ENCODE measurements around the gene CCL25.
A peak's percentile ranks its signal among the peaks of the same experiment; 100 is the strongest.
"Not testable (repeated sequence)": the region's sequence is repeated elsewhere in the genome, so short reads cannot be mapped to it uniquely, and the experiment has no call there.

The CCL25 gene

GRCh38 chr19:8089664-8090601, 37.4 kb downstream of the CCL25 start:
- Mint-ChIP-seq H3K27me3 (no peaks in the 10 kb centered on the region), H3K27ac (peak overlapping the region in 1 of 2 donors; percentile 68), H3K4me3 (no peak overlapping the region), H3K4me1 (no peaks in the 10 kb centered on the region), H3K9me3 (peaks cover 9 to 16% of the 10 kb centered on the region in 2 donors)
- DNase-seq (no peak), ATAC-seq (no peak)

GRCh38 chr19:8090950-8091349, 38.4 kb downstream of the CCL25 start:
- Mint-ChIP-seq H3K27me3 (no peaks in the 10 kb centered on the region), H3K4me3 (no peak overlapping the region), H3K4me1 (no peaks in the 10 kb centered on the region), H3K9me3 (peaks cover 9 to 17% of the 10 kb centered on the region in 2 donors), H3K27ac (no peak overlapping the region)
- no peak for ATAC-seq
- DNase-seq = no peak

- no peak overlapping the region for H3K4me3 Mint-ChIP-seq
- H3K27ac Mint-ChIP-seq = no peak overlapping the region
- no peak for DNase-seq
- no peak for ATAC-seq
- H3K4me1 Mint-ChIP-seq = no peaks in the 10 kb centered on the region
- H3K9me3 Mint-ChIP-seq = peaks cover 19 to 34% of the 10 kb centered on the region in 2 donors
- H3K27me3 Mint-ChIP-seq = no peaks in the 10 kb centered on the region
These were observed 41.2 kb downstream of the CCL25 start for GRCh38 chr19:8093740-8094139.

GRCh38 chr19:8094336-8094735, 41.8 kb downstream of the CCL25 start:
- no peak overlapping the region for H3K4me3 Mint-ChIP-seq
- DNase-seq = no peak

GRCh38 chr19:8095354-8095886, 42.9 kb downstream of the CCL25 start:
- H3K4me3 Mint-ChIP-seq = no peak overlapping the region
- ATAC-seq (no peak), DNase-seq (no peak)
- no peak overlapping the region for H3K27ac Mint-ChIP-seq
- H3K27me3 Mint-ChIP-seq = no peaks in the 10 kb centered on the region
- no peaks in the 10 kb centered on the region for H3K4me1 Mint-ChIP-seq
- H3K9me3 Mint-ChIP-seq = peaks cover 19 to 34% of the 10 kb centered on the region in 2 donors

More at GRCh38 chr19:8094336-8094735, 41.8 kb downstream of the CCL25 start:
- Mint-ChIP-seq H3K4me1 (no peaks in the 10 kb centered on the region), H3K27ac (no peak overlapping the region), H3K27me3 (no peaks in the 10 kb centered on the region), H3K9me3 (peaks cover 19 to 34% of the 10 kb centered on the region in 2 donors)
- ATAC-seq = no peak

- Mint-ChIP-seq H3K27ac (no peak overlapping the region), H3K9me3 (peaks cover 19 to 34% of the 10 kb centered on the region in 2 donors), H3K4me1 (no peaks in the 10 kb centered on the region), H3K27me3 (peaks cover 1% of the 10 kb centered on the region), H3K4me3 (no peak overlapping the region)
- DNase-seq (no peak), ATAC-seq (no peak)
These were observed 43.5 kb downstream of the CCL25 start for GRCh38 chr19:8096071-8096470.

- peaks cover 19 to 34% of the 10 kb centered on the region in 2 donors for H3K9me3 Mint-ChIP-seq
- H3K4me1 Mint-ChIP-seq = no peaks in the 10 kb centered on the region
- peaks cover 7% of the 10 kb centered on the region for H3K27me3 Mint-ChIP-seq
- H3K27ac Mint-ChIP-seq = no peak overlapping the region
- H3K4me3 Mint-ChIP-seq = no peak overlapping the region
- no peak for DNase-seq
- no peak for ATAC-seq
These were observed 44.6 kb downstream of the CCL25 start for GRCh38 chr19:8097198-8097597.

- peaks cover 7% of the 10 kb centered on the region for H3K27me3 Mint-ChIP-seq
- DNase-seq (no peak), ATAC-seq (no peak)
- H3K4me1 Mint-ChIP-seq = no peaks in the 10 kb centered on the region
- peaks cover 19 to 34% of the 10 kb centered on the region in 2 donors for H3K9me3 Mint-ChIP-seq
- peak overlapping the region in 1 of 2 donors; percentile 29 for H3K27ac Mint-ChIP-seq
- no peak overlapping the region for H3K4me3 Mint-ChIP-seq
These were observed 45.4 kb downstream of the CCL25 start for GRCh38 chr19:8097681-8098567.

- no peak overlapping the region for H3K4me3 Mint-ChIP-seq
- no peaks in the 10 kb centered on the region for H3K4me1 Mint-ChIP-seq
- DNase-seq = no peak
- no peak overlapping the region for H3K27ac Mint-ChIP-seq
- peaks cover 7% of the 10 kb centered on the region for H3K27me3 Mint-ChIP-seq
- H3K9me3 Mint-ChIP-seq = peaks cover 10 to 13% of the 10 kb centered on the region in 2 donors
- no peak for ATAC-seq
These were observed 48.8 kb downstream of the CCL25 start for GRCh38 chr19:8101311-8101710.

GRCh38 chr19:8101910-8102309, 49.4 kb downstream of the CCL25 start:
- not testable (repeated sequence) for H3K4me1 Mint-ChIP-seq, H3K4me3 Mint-ChIP-seq, ATAC-seq, H3K27ac Mint-ChIP-seq, H3K27me3 Mint-ChIP-seq, DNase-seq
- peaks cover 7 to 10% of the 10 kb centered on the region in 2 donors for H3K9me3 Mint-ChIP-seq

GRCh38 chr19:8105471-8105870, 52.9 kb downstream of the CCL25 start:
- H3K27ac Mint-ChIP-seq = no peak overlapping the region
- DNase-seq (no peak), ATAC-seq (no peak)

GRCh38 chr19:8107301-8107903, 54.8 kb downstream of the CCL25 start:
- Mint-ChIP-seq H3K27ac (no peak overlapping the region), H3K9me3 (no peaks in the 10 kb centered on the region), H3K27me3 (no peaks in the 10 kb centered on the region), H3K4me1 (no peaks in the 10 kb centered on the region), H3K4me3 (no peak overlapping the region)
- ATAC-seq (no peak), DNase-seq (no peak)

More at GRCh38 chr19:8105471-8105870, 52.9 kb downstream of the CCL25 start:
- H3K27me3 Mint-ChIP-seq = peaks cover 7% of the 10 kb centered on the region
- no peak overlapping the region for H3K4me3 Mint-ChIP-seq
- H3K9me3 Mint-ChIP-seq = no peaks in the 10 kb centered on the region
- H3K4me1 Mint-ChIP-seq = no peaks in the 10 kb centered on the region

- H3K27ac Mint-ChIP-seq = no peak overlapping the region
- no peaks in the 10 kb centered on the region for H3K27me3 Mint-ChIP-seq
- no peak for DNase-seq
- H3K9me3 Mint-ChIP-seq = no peaks in the 10 kb centered on the region
- no peak overlapping the region for H3K4me3 Mint-ChIP-seq
- no peaks in the 10 kb centered on the region for H3K4me1 Mint-ChIP-seq
- ATAC-seq = no peak
These were observed 56.2 kb downstream of the CCL25 start for GRCh38 chr19:8108560-8109445.

GRCh38 chr19:8109455-8109854, 56.9 kb downstream of the CCL25 start:
- no peaks in the 10 kb centered on the region for H3K4me1 Mint-ChIP-seq
- ATAC-seq = no peak

More at GRCh38 chr19:8109455-8109854, 56.9 kb downstream of the CCL25 start:
- Mint-ChIP-seq H3K9me3 (no peaks in the 10 kb centered on the region), H3K27ac (no peak overlapping the region), H3K27me3 (no peaks in the 10 kb centered on the region), H3K4me3 (no peak overlapping the region)
- no peak for DNase-seq

Measured in stimulated activated naive CD8-positive, alpha-beta T cell treated with anti-CD3 and anti-CD28 coated beads, Interleukin-15, amount 100 ng/mL, for 72 hours (primary cell).